Natural killer cell treated with Interleukin-12 subunit alpha and Interleukin-12 subunit beta and Interleukin-15 and Interleukin-18, amount 100 ng/mL, for 72 hours (primary cell): ENCODE results near the gene TWIST2. TPM values are rescaled to one million over a fixed set of nuclear protein-coding genes. Genes with fewer than 3 reads are reported as not detected.

ENCODE experiments used
- ATAC-seq, 2 donors: fragments of 150-1000 bp; cut with Tn5 transposase in 1 of 2; sonication (Bioruptor Pico), chemical (Tn5 transposase) in 1 of 2; 2 replicates each; pipeline ENCODE4 v1.10.0; 2021
- DNase-seq: peaks from one replicate; pipeline ENCODE4 v3.0.0; 2022; ENCODE audit warnings: low spot score
- H3K27ac Mint-ChIP-seq, 2 donors: 1 replicate in 1 of 2; 2 replicates in 1 of 2; pipeline ENCODE4 v1.8.0; 2022; ENCODE audit warnings: mixed read lengths in 2 of 2, mild to moderate bottlenecking in 1 of 2, moderate library complexity in 1 of 2
- H3K27me3 Mint-ChIP-seq, 2 donors: 1 replicate in 1 of 2; 2 replicates in 1 of 2; pipeline ENCODE4 v1.8.0; 2022; ENCODE audit warnings: mixed read lengths in 2 of 2
- H3K36me3 Mint-ChIP-seq: one replicate; pipeline ENCODE4 v1.8.0; 2022; ENCODE audit warnings: mixed read lengths
- H3K4me1 Mint-ChIP-seq, 2 donors: 1 replicate in 1 of 2; 2 replicates in 1 of 2; pipeline ENCODE4 v1.8.0; 2022; ENCODE audit warnings: low read depth in 2 of 2, mixed read lengths in 2 of 2, mild to moderate bottlenecking in 1 of 2
- H3K4me3 Mint-ChIP-seq: one replicate; pipeline ENCODE4 v1.8.0; 2022; ENCODE audit warnings: mixed read lengths
- H3K9me3 Mint-ChIP-seq: 2 replicates; pipeline ENCODE4 v1.8.0; 2022; ENCODE audit warnings: mixed read lengths
- total RNA-seq, 2 donors: library from RNA; stranded (reverse); gene quantifications; one replicate each; pipeline ENCODE4 v1.2.3, GENCODE V29; 2022

The TWIST2 gene
- total RNA-seq, 2 donors from 2014 or later = not detected

DNA sequence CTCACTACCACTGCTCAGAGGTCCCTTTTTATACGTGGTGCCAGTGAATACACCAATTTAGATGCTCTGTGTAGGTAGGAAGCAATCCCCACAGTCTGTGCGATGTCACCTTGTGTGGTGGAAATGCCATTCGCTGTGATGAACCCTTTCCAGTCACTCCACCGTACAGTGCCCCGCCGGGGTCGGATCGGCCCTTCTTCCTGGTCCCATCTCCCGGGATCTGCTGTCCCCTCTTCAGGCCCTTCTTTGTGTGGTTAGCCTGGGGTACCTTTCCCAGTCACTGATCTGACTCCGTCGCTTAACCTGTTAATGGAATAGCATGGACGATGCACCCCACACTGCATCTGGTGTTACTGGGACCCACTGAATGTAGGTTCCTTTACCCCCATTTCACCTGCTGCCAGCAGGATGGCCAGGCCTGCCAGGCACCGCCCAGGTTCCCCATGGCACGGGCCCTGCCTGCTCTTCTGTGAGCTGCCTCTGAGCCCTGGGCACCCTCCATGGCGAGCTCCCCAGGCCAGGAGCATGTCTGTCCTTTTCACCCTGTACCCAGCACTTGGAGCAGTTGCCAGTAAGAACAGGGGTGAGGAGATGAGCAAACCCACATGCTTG, 18.0 kb downstream of the TWIST2 start:
- Mint-ChIP-seq H3K27me3 (peaks cover 0 to 8% of the 10 kb centered on the region in 2 donors), H3K4me1 (peaks cover 5 to 6% of the 10 kb centered on the region in 2 donors), H3K4me3 (no peak overlapping the region), H3K9me3 (no peaks in the 10 kb centered on the region), H3K27ac (no peak overlapping the region), H3K36me3 (peaks cover 6% of the 10 kb centered on the region)
- DNase-seq (no peak), ATAC-seq (no peak)

DNA sequence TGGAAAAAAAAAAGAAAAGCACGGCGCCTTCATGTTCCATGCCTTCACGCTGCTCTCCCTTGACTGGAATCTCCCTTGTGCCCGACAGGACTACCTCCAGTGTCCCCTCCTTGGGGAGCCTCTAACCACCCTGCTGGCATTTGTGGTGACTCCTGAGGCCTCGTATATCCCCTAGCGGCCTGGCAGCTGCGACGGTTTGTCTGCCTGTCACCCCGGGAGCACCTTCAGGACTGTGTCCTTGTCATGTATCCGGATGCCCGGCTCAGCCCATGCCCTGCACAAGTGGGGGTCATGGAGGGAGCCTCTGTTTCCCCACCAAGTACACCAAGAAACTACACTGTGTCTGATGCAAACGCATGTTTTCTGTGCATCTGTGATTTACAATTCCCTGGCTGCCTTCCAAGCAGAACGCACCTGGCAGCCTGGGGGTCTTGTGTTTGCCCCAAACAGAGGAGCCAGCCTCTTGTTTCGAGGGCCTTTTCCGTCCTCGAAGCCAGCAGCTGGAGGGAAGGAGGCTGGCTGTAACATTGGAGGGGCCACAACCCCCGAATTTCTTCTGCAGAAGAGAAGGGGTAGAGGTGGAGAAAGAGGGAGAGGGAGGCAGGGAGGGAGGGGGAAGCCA, 18.9 kb downstream of the TWIST2 start:
- Mint-ChIP-seq H3K36me3 (peaks cover 6% of the 10 kb centered on the region), H3K4me3 (no peak overlapping the region), H3K27ac (no peak overlapping the region), H3K4me1 (peaks cover 5 to 6% of the 10 kb centered on the region in 2 donors), H3K27me3 (peaks cover 0 to 4% of the 10 kb centered on the region in 2 donors), H3K9me3 (no peaks in the 10 kb centered on the region)
- ATAC-seq (no peak), DNase-seq (no peak)

GRCh38 chr2:238868067-238868524, 20.2 kb downstream of the TWIST2 start:
- Mint-ChIP-seq H3K4me3 (no peak overlapping the region), H3K27me3 (peaks cover 0 to 2% of the 10 kb centered on the region in 2 donors), H3K36me3 (peaks cover 6% of the 10 kb centered on the region), H3K9me3 (no peaks in the 10 kb centered on the region), H3K27ac (no peak overlapping the region), H3K4me1 (peaks cover 5 to 6% of the 10 kb centered on the region in 2 donors)
- DNase-seq = no peak
- ATAC-seq = peak; percentile 14 to 22

DNA sequence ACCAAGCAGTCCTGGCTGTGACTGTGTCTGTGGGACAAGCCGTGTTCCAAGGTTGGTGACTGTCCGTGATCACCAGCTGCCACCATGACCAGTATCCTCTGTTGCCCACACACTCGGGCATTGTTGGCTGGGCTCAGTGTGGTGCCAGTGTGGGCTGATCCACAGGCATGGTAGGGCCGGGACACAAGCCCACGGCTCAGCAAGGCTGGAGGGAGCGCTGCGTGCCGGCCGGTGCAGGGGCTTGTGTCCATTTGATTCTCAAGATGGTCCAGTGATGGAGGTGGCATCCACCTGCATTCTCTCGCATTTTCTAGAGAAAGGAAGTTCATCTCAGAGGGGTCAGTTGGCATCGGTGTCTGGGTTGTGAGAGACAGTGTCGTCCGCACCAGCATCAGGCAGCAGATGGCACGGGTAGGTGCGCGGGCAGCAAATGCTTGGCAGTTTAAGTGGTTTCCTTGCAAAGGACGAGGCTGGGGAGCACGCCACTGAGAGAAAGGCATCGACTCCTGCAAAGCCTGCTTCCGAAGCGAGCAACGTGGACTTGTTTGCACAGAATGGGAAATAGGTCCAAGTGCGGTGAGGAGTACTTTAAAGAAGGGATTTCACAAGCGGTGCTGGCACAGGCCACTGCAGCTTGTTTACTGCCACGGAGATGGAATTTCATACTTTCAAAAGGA, 20.9 kb downstream of the TWIST2 start:
- H3K4me1 Mint-ChIP-seq = peaks cover 5 to 6% of the 10 kb centered on the region in 2 donors
- H3K36me3 Mint-ChIP-seq = peaks cover 6% of the 10 kb centered on the region
- no peaks in the 10 kb centered on the region for H3K9me3 Mint-ChIP-seq
- H3K4me3 Mint-ChIP-seq = no peak overlapping the region
- peaks cover 0 to 2% of the 10 kb centered on the region in 2 donors for H3K27me3 Mint-ChIP-seq
- no peak overlapping the region for H3K27ac Mint-ChIP-seq
- DNase-seq (no peak), ATAC-seq (peak in 1 of 2 donors; percentile 11)

- Mint-ChIP-seq H3K9me3 (no peaks in the 10 kb centered on the region), H3K4me1 (peaks cover 5 to 6% of the 10 kb centered on the region in 2 donors), H3K27ac (peak overlapping the region; percentile 42 to 66), H3K4me3 (no peak overlapping the region), H3K36me3 (peaks cover 6% of the 10 kb centered on the region), H3K27me3 (peaks cover 0 to 2% of the 10 kb centered on the region in 2 donors)
- DNase-seq (no peak), ATAC-seq (no peak)
These were observed 21.6 kb downstream of the TWIST2 start for GRCh38 chr2:238869293-238870124.

GRCh38 chr2:238870261-238870660, 22.4 kb downstream of the TWIST2 start:
- H3K27ac Mint-ChIP-seq = peak overlapping the region in 1 of 2 donors; percentile 66
- H3K27me3 Mint-ChIP-seq = peaks cover 0 to 5% of the 10 kb centered on the region in 2 donors
- peaks cover 5 to 6% of the 10 kb centered on the region in 2 donors for H3K4me1 Mint-ChIP-seq
- no peak overlapping the region for H3K4me3 Mint-ChIP-seq
- no peak for DNase-seq
- peaks cover 6% of the 10 kb centered on the region for H3K36me3 Mint-ChIP-seq
- no peak for ATAC-seq
- H3K9me3 Mint-ChIP-seq = no peaks in the 10 kb centered on the region

DNA sequence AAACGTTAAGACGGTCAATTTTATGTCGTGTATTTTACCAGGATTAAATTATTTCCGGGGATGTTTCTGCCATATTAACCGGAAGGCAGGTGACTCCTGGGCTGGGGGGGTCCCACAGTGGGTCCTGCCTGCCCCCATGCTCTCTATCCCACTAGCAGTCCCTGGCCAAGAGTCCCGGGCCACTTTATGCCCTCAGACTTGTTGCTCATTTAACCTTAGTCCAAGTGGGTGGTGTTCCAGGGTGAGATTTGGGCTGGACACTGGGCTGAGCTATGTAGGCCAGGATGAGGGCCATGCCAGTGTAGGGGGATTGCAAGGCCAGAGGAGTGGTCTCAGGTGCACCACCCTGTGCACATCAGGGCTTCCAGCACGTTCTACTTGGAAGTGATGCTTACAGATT, 24.1 kb downstream of the TWIST2 start:
- H3K27me3 Mint-ChIP-seq = peaks cover 0 to 5% of the 10 kb centered on the region in 2 donors
- peaks cover 5 to 6% of the 10 kb centered on the region in 2 donors for H3K4me1 Mint-ChIP-seq
- peaks cover 6% of the 10 kb centered on the region for H3K36me3 Mint-ChIP-seq
- no peak overlapping the region for H3K27ac Mint-ChIP-seq
- no peak overlapping the region for H3K4me3 Mint-ChIP-seq
- ATAC-seq = no peak
- no peak for DNase-seq
- no peaks in the 10 kb centered on the region for H3K9me3 Mint-ChIP-seq

DNA sequence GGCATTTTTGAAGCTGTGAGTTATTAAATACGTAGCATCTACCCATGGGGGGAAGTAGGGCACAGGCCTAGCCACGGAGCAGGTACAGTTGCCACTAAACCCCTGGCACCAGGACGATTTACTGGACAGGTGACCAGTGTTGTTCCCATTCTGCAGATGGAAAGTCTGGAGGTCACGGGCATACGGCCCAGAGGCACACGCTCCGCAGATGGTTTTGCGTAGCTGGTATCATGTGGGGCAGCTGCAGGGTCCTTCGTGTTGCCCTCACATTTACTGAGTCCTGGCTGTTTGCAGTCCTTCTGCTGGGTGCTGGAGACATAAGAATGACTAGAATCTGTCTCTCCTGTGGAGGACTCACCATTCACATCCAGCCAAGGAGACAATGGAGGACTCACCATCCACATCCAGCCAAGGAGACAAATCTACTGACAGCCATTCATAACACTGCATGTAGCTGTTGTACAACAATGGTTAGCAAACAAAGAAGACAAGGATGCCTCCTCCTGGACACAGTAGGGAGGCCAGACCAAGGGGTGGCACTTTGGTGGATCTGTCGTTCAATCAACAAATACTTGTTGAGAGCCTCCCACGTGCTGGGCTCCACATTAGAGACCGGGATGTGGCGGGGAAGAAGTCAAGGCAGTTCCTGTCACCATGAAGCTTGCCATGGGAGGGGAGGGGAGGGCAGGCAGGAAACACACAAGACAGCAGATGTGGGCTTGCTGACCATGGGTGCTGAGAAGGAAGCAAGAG, 24.9 kb downstream of the TWIST2 start:
- ATAC-seq (no peak), DNase-seq (no peak)
- H3K4me3 Mint-ChIP-seq = no peak overlapping the region
- H3K27ac Mint-ChIP-seq = no peak overlapping the region
- H3K9me3 Mint-ChIP-seq = no peaks in the 10 kb centered on the region
- H3K4me1 Mint-ChIP-seq = peaks cover 3 to 5% of the 10 kb centered on the region in 2 donors
- peaks cover 0 to 5% of the 10 kb centered on the region in 2 donors for H3K27me3 Mint-ChIP-seq
- H3K36me3 Mint-ChIP-seq = peaks cover 6% of the 10 kb centered on the region

GRCh38 chr2:238873381-238873801, 25.5 kb downstream of the TWIST2 start:
- H3K4me1 Mint-ChIP-seq = peaks cover 3 to 5% of the 10 kb centered on the region in 2 donors
- no peak overlapping the region for H3K4me3 Mint-ChIP-seq
- ATAC-seq = peak in 1 of 2 donors; percentile 21
- H3K27me3 Mint-ChIP-seq = peaks cover 0 to 5% of the 10 kb centered on the region in 2 donors
- peaks cover 6% of the 10 kb centered on the region for H3K36me3 Mint-ChIP-seq
- no peak for DNase-seq
- H3K9me3 Mint-ChIP-seq = no peaks in the 10 kb centered on the region
- H3K27ac Mint-ChIP-seq = no peak overlapping the region

GRCh38 chr2:238873841-238874240, 26.0 kb downstream of the TWIST2 start:
- Mint-ChIP-seq H3K4me1 (peaks cover 3 to 5% of the 10 kb centered on the region in 2 donors), H3K27ac (no peak overlapping the region), H3K36me3 (peaks cover 6% of the 10 kb centered on the region), H3K4me3 (no peak overlapping the region), H3K9me3 (no peaks in the 10 kb centered on the region), H3K27me3 (peaks cover 0 to 5% of the 10 kb centered on the region in 2 donors)
- no peak for DNase-seq
- no peak for ATAC-seq

DNA sequence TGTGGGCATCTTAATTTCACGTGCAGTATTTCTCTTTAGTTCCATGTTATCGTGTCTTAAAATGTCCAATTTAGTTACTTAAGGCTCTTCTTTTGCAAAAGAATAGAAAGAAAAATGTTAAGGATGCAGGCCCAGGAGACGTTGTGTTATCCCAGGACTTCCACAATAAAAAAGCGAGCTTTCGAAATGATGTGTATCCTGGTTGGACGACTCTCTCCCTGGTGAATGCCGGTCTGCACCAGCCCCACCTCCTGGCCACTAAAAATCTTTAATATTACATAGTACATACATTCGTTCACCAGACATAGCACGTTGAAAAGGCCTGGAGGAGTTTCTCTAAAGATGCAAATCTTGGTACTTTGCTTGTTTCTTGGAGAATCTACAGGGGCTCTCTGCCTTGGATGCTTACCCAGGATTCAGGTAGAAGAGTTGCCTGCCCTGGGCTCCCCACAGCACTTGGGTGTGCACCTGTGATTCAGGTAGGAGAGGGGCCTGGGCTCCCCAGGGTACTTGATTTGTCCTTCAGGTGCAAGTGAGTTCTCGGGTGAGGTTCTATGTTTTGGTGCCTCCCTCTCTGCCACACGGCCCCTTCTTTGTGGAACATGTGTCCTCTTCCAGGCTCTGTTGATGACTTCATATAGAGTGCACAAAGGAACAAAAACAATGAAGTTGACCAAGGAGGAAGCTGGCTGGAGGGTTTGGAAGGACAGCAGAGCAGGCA, 26.6 kb downstream of the TWIST2 start:
- no peaks in the 10 kb centered on the region for H3K9me3 Mint-ChIP-seq
- H3K27ac Mint-ChIP-seq = no peak overlapping the region
- ATAC-seq = no peak
- DNase-seq = no peak
- H3K4me3 Mint-ChIP-seq = no peak overlapping the region
- peaks cover 3 to 5% of the 10 kb centered on the region in 2 donors for H3K4me1 Mint-ChIP-seq
- H3K36me3 Mint-ChIP-seq = peaks cover 6% of the 10 kb centered on the region
- H3K27me3 Mint-ChIP-seq = peaks cover 0 to 5% of the 10 kb centered on the region in 2 donors

DNA sequence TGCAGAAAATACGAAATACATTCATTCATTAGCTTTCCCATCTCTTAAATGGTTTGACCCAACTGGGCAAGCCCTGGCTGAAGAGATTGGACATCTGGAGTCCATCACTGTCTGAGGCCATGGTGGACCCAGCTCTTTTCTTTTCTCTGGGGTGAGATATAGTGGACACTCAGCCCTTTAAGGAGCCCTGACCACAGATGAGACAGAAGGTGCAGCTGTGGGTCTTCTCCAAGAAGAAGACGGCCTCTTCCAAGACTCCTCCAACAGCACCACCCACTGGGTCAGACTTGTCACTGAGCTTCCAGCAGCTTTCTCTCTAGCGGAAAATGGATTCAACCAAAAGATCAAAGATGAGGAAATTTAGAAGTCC, 27.2 kb downstream of the TWIST2 start:
- Mint-ChIP-seq H3K4me3 (no peak overlapping the region), H3K4me1 (no peaks in the 10 kb centered on the region), H3K9me3 (no peaks in the 10 kb centered on the region), H3K36me3 (peaks cover under 1% of the 10 kb centered on the region), H3K27me3 (peaks cover 0 to 5% of the 10 kb centered on the region in 2 donors), H3K27ac (no peak overlapping the region)
- no peak for DNase-seq
- ATAC-seq = no peak
